Transverse colon (tissue), 4 donors: ENCODE data around the gene UEVLD. TPM values are rescaled to one million over a fixed set of nuclear protein-coding genes. Genes with fewer than 3 reads are reported as not detected.

Experiments
- DNase-seq: peaks from one replicate; pipeline ENCODE4 v3.0.0-alpha.2; 2019
- H3K27ac ChIP-seq, 4 donors: fragments of 200-600 bp; sonication (generic); 2 replicates each; pipeline ENCODE4 v1.5.1; 2016 to 2018; ENCODE audit warnings: inconsistent platforms in 4 of 4
- H3K27me3 ChIP-seq: fragments of 200-600 bp; sonication (generic); 2 replicates; pipeline ENCODE4 v1.5.1; 2017; ENCODE audit warnings: inconsistent platforms
- H3K36me3 ChIP-seq, 4 donors: fragments of 200-600 bp; sonication (generic); 2 replicates each; pipeline ENCODE4 v1.5.1; 2017 to 2019; ENCODE audit warnings: inconsistent platforms in 4 of 4
- H3K4me1 ChIP-seq, 4 donors: fragments of 200-600 bp; sonication (generic); 2 replicates each; pipeline ENCODE4 v1.5.1; 2017 to 2020; ENCODE audit warnings: inconsistent platforms in 4 of 4
- H3K4me3 ChIP-seq, 4 donors: fragments of 200-600 bp; sonication (generic); 1 replicate in 1 of 4; 2 replicates in 3 of 4; pipeline versions ENCODE4 v1.5.1 to v1.6.1; 2017 to 2019; ENCODE audit warnings: inconsistent platforms in 4 of 4
- H3K9me3 ChIP-seq, 2 donors: fragments of 200-600 bp; sonication (generic); 2 replicates each; pipeline ENCODE4 v1.5.1; 2017 to 2019; ENCODE audit warnings: inconsistent platforms in 2 of 2
- EP300 ChIP-seq: sonication (generic); formaldehyde crosslinking; IDR thresholded peaks from one replicate; pipeline ENCODE4 v1.6.1; 2017; ENCODE audit warnings: antibody characterized with exemption, low read depth
- POLR2A ChIP-seq: fragments of 450-650 bp; IDR thresholded peaks from one replicate; pipeline ENCODE4 v1.6.1; 2016; ENCODE audit warnings: antibody characterized with exemption, mild to moderate bottlenecking, moderate library complexity
- POLR2AphosphoS5 ChIP-seq, 3 donors: sonication (generic); formaldehyde crosslinking; IDR thresholded peaks; one replicate each; pipeline ENCODE4 v1.6.1; 2016; ENCODE audit warnings: antibody characterized with exemption in 3 of 3
- WGBS, 2 donors: methylation state at CpG; one replicate each; pipeline ENCODE4 v1.1.5; 2018; ENCODE audit warnings: low coverage in 1 of 2; 5-methylcytosine and 5-hydroxymethylcytosine counted together
- in situ Hi-C, 4 donors: fragments of 200-750 bp; cut with MboI; loops; one replicate each; pipeline versions ENCODE4 v1.15.0 to v1.15.1; 2017; ENCODE audit warnings: low sequenced_read_pairs in 3 of 4, low pct_ligation_motif_present in 1 of 4, low pct_unique_long_range_greater_than_20kb in 1 of 4
- intact Hi-C: fragments of 100-400 bp; cut with DNase I; formaldehyde crosslinking; loops from one replicate; pipeline ENCODE4 v1.15.1; 2023; ENCODE audit warnings: low total_unique reads
- total RNA-seq, 4 donors: library from RNA; depleted of rRNA; stranded (reverse); fragments of >200 nt; gene quantifications; one replicate each; pipeline ENCODE4 v1.1.0, GENCODE V29; 2016
- TF ChIP-seq, protein P1 (sequence below), 5 experiments: fragments of 200-600 bp in 3 of 5; fragments of 450-650 bp in 2 of 5; sonication (generic) in 3 of 5; IDR thresholded peaks; 1 replicate in 2 of 5; 2 replicates in 3 of 5; pipeline ENCODE4 v1.5.1; 2016 to 2017; ENCODE audit warnings: antibody characterized with exemption in 5 of 5, inconsistent platforms in 3 of 5, mild to moderate bottlenecking in 2 of 5, moderate library complexity in 1 of 5

UEVLD gene
- total RNA-seq, 4 donors from 2014 or later, result 11.2 to 40.3 (median 25.3) TPM

DNA sequence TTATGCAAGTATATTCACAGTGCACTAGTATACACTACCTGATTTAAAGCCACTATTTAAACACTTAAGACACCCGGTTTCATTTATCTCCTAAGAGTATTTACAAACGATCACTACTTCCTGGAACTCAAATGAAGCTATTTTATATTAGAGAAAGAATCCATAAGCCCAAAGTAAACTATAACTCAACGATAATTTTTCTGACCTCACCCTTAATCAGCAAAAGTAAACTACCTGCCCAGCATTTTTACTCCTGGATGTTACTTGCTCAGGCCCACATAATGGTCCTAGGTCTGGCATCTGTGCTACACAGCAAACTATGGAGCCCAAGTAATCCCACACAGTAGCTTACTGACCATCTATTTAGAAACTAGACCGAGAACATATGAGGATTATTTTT is 95.2 kb downstream of the UEVLD start:
- WGBS, 2 donors, result 48 to 73% methylated on average over 4 of the region's 4 CpGs
- peaks cover 0 to 5% (median 0%) of the 10 kb centered on the region in 4 donors for H3K4me1 ChIP-seq
- no peaks in the 10 kb centered on the region for H3K27me3 ChIP-seq
- TF ChIP-seq POLR2A (no peak), EP300 (no peak), POLR2AphosphoS5 (IDR thresholded peaks at IDR 0.05) (no peak)
- TF ChIP-seq, protein P1, sequence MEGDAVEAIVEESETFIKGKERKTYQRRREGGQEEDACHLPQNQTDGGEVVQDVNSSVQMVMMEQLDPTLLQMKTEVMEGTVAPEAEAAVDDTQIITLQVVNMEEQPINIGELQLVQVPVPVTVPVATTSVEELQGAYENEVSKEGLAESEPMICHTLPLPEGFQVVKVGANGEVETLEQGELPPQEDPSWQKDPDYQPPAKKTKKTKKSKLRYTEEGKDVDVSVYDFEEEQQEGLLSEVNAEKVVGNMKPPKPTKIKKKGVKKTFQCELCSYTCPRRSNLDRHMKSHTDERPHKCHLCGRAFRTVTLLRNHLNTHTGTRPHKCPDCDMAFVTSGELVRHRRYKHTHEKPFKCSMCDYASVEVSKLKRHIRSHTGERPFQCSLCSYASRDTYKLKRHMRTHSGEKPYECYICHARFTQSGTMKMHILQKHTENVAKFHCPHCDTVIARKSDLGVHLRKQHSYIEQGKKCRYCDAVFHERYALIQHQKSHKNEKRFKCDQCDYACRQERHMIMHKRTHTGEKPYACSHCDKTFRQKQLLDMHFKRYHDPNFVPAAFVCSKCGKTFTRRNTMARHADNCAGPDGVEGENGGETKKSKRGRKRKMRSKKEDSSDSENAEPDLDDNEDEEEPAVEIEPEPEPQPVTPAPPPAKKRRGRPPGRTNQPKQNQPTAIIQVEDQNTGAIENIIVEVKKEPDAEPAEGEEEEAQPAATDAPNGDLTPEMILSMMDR (IDR thresholded peaks at IDR 0.05), result no peak
- DNase-seq, result no peak
- in situ Hi-C loops (no loop called here), intact Hi-C loops (no loop called here)
- H3K9me3 ChIP-seq, result no peaks in the 10 kb centered on the region
- H3K36me3 ChIP-seq, result peaks cover 0 to 25% (median 0%) of the 10 kb centered on the region in 4 donors
- no peak overlapping the region for H3K4me3 ChIP-seq
- H3K27ac ChIP-seq, result no peak overlapping the region

DNA sequence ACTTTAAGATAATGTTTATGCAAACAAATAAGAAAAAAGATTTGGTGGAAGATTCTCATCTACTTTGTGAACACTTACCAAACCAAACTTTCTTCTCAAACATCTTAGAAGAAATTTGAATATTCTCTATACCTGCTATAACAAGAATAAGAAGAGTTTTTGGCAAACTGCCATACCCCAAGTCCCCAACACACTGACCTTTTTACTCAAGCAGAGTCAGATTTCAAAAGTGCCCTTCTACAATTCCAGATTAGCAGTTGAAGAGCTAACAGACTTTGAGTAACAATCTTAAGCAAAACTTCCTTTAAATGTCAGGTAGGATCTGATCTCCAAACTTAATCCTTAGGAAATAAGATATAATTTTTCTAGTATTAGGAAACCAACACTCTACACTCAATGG is 95.6 kb downstream of the UEVLD start:
- Histone ChIP-seq H3K4me1 (peaks cover 0 to 5% (median 0%) of the 10 kb centered on the region in 4 donors), H3K36me3 (peaks cover 0 to 21% (median 0%) of the 10 kb centered on the region in 4 donors), H3K9me3 (no peaks in the 10 kb centered on the region), H3K4me3 (no peak overlapping the region), H3K27me3 (no peaks in the 10 kb centered on the region), H3K27ac (no peak overlapping the region)
- in situ Hi-C loops (no loop called here), intact Hi-C loops (no loop called here)
- TF ChIP-seq EP300, result no peak
- TF ChIP-seq POLR2A, result no peak
- TF ChIP-seq POLR2AphosphoS5 (IDR thresholded peaks at IDR 0.05), result no peak
- TF ChIP-seq, protein P1 (IDR thresholded peaks at IDR 0.05), result no peak
- DNase-seq, result no peak

GRCh38 chr11:18491924-18492323 is 96.6 kb downstream of the UEVLD start:
- no peaks in the 10 kb centered on the region for H3K27me3 ChIP-seq
- no peak overlapping the region for H3K27ac ChIP-seq
- DNase-seq, result no peak
- WGBS, 2 donors, result 90 to 92% methylated on average over 2 of the region's 2 CpGs
- intact Hi-C loops (no loop called here), in situ Hi-C loops (no loop called here)
- H3K4me3 ChIP-seq, result no peak overlapping the region
- H3K4me1 ChIP-seq, result peaks cover 0 to 5% (median 0%) of the 10 kb centered on the region in 4 donors
- peaks cover 0 to 13% (median 0%) of the 10 kb centered on the region in 4 donors for H3K36me3 ChIP-seq
- no peak for TF ChIP-seq POLR2AphosphoS5 (IDR thresholded peaks at IDR 0.05)
- TF ChIP-seq POLR2A, result no peak
- H3K9me3 ChIP-seq, result no peaks in the 10 kb centered on the region

- in situ Hi-C loops (no loop called here), intact Hi-C loops (no loop called here)
- no peak for DNase-seq
- Histone ChIP-seq H3K9me3 (no peaks in the 10 kb centered on the region), H3K27ac (no peak overlapping the region), H3K27me3 (no peaks in the 10 kb centered on the region), H3K36me3 (peaks cover 0 to 9% (median 0%) of the 10 kb centered on the region in 4 donors), H3K4me1 (peaks cover 0 to 5% (median 0%) of the 10 kb centered on the region in 4 donors), H3K4me3 (no peak overlapping the region)
- 89 to 92% methylated on average over 11 to 15 of the region's 15 CpGs for WGBS, 2 donors
- TF ChIP-seq EP300 (no peak), POLR2AphosphoS5 (IDR thresholded peaks at IDR 0.05) (no peak), POLR2A (no peak)
- TF ChIP-seq, protein P1 (IDR thresholded peaks at IDR 0.05), result no peak
Measured at GRCh38 chr11:18490736-18491485, 97.6 kb downstream of the UEVLD start.
